ENCODE data around the gene WDR77. TPM values are rescaled to one million over a fixed set of nuclear protein-coding genes. Genes with fewer than 3 reads are reported as not detected.

WDR77 gene
- total RNA-seq, 2 experiments from 2014 or later = 44.6 to 48.4 TPM

- DNase-seq = no peak
- Mint-ChIP-seq H3K27me3 (no peaks in the 10 kb centered on the region), H3K9me3 (no peaks in the 10 kb centered on the region), H3K36me3 (peaks cover 35% of the 10 kb centered on the region), H3K4me1 (ENCODE audit: low read depth) (peaks cover 74% of the 10 kb centered on the region), H3K4me3 (peak overlapping the region; percentile 100), H3K27ac (peak overlapping the region; percentile 94)
- ChIA-PET CTCF (no interaction called here), POLR2A (interaction anchor here (1.4 kb wide), 1 partner anchor 11 kb away, joined by 3 read pairs; no protein-coding TSS in a partner anchor)
- intact Hi-C loops (cut with micrococcal nuclease) = no loop called here
These were observed 1.1 kb upstream of the WDR77 start for GRCh38 chr1:111450185-111450584.

- ChIA-PET CTCF (interaction anchor here (0.6 to 3.1 kb wide), 6 partner anchors 44 to 305 kb away, joined by 3 to 11 read pairs (median 7); no protein-coding TSS in a partner anchor), POLR2A (interaction anchor here (1.4 to 1.6 kb wide), 2 partner anchors 11 to 47 kb away, joined by 3 read pairs; no protein-coding TSS in a partner anchor)
- intact Hi-C loops (cut with micrococcal nuclease) = loop anchor here (1.0 to 10.0 kb wide), 8 partner anchors 22 to 1111 kb away; partner anchors contain the start of genes CD53, CEPT1, DDX20 and DENND2D
- no peaks in the 10 kb centered on the region for H3K9me3 Mint-ChIP-seq
- H3K36me3 Mint-ChIP-seq = peaks cover 31% of the 10 kb centered on the region
- no peak for DNase-seq
- peak overlapping the region; percentile 94 for H3K27ac Mint-ChIP-seq
- no peaks in the 10 kb centered on the region for H3K27me3 Mint-ChIP-seq
- peaks cover 74% of the 10 kb centered on the region for H3K4me1 Mint-ChIP-seq (ENCODE audit: low read depth)
- H3K4me3 Mint-ChIP-seq = peak overlapping the region; percentile 100
These were observed 604 bp upstream of the WDR77 start for GRCh38 chr1:111449703-111450017.

- H3K27ac Mint-ChIP-seq = peak overlapping the region; percentile 94
- peaks cover 72% of the 10 kb centered on the region for H3K4me1 Mint-ChIP-seq (ENCODE audit: low read depth)
- no peaks in the 10 kb centered on the region for H3K9me3 Mint-ChIP-seq
- peaks cover 35% of the 10 kb centered on the region for H3K36me3 Mint-ChIP-seq
- POLR2A ChIA-PET = interaction anchor here (0.5 to 1.7 kb wide), 7 partner anchors 10 to 1062 kb away, joined by 3 to 5 read pairs (median 4); no protein-coding TSS in a partner anchor
- intact Hi-C loops (cut with micrococcal nuclease) = loop anchor here (2.0 to 10.0 kb wide), 6 partner anchors 58 to 1110 kb away; partner anchors contain the start of genes CD53, CEPT1, DENND2D and DRAM2
- CTCF ChIA-PET = interaction anchor here (0.7 to 3.1 kb wide), 13 partner anchors 8 to 321 kb away, joined by 3 to 11 read pairs (median 5); no protein-coding TSS in a partner anchor
- H3K4me3 Mint-ChIP-seq = peak overlapping the region; percentile 100
- DNase-seq = peak; percentile 50
- H3K27me3 Mint-ChIP-seq = no peaks in the 10 kb centered on the region
These were observed 556 bp downstream of the WDR77 start for GRCh38 chr1:111448482-111448917.

GRCh38 chr1:111446967-111447892 is 1.8 kb downstream of the WDR77 start:
- intact Hi-C loops (cut with micrococcal nuclease) = loop anchor here (5.0 to 10.0 kb wide), 3 partner anchors 245 to 572 kb away; partner anchors contain the start of genes CD53, CEPT1, DENND2D and DRAM2
- Mint-ChIP-seq H3K36me3 (peaks cover 48% of the 10 kb centered on the region), H3K4me3 (peak overlapping the region; percentile 100), H3K4me1 (ENCODE audit: low read depth) (peaks cover 72% of the 10 kb centered on the region), H3K27ac (peak overlapping the region; percentile 94), H3K9me3 (no peaks in the 10 kb centered on the region), H3K27me3 (no peaks in the 10 kb centered on the region)
- no peak for DNase-seq
- CTCF ChIA-PET = interaction anchor here (1.0 to 3.1 kb wide), 11 partner anchors 10 to 322 kb away, joined by 3 to 11 read pairs (median 5); no protein-coding TSS in a partner anchor
- POLR2A ChIA-PET = interaction anchor here (0.6 to 1.7 kb wide), 7 partner anchors 9 to 813 kb away, joined by 3 to 5 read pairs (median 3); no protein-coding TSS in a partner anchor

- Mint-ChIP-seq H3K27me3 (no peaks in the 10 kb centered on the region), H3K27ac (peak overlapping the region; percentile 94), H3K36me3 (peaks cover 51% of the 10 kb centered on the region), H3K4me1 (ENCODE audit: low read depth) (peaks cover 73% of the 10 kb centered on the region), H3K9me3 (no peaks in the 10 kb centered on the region), H3K4me3 (peak overlapping the region; percentile 100)
- intact Hi-C loops (cut with micrococcal nuclease) = loop anchor here (5.0 to 10.0 kb wide), 3 partner anchors 244 to 572 kb away; partner anchors contain the start of genes CD53, CEPT1, DENND2D and DRAM2
- ChIA-PET POLR2A (no interaction called here), CTCF (interaction anchor here (0.8 to 1.6 kb wide), 3 partner anchors 248 to 301 kb away, joined by 3 to 4 read pairs (median 3); no protein-coding TSS in a partner anchor)
- no peak for DNase-seq
These were observed 2.5 kb downstream of the WDR77 start for GRCh38 chr1:111446546-111446945.

- no peak for DNase-seq
- POLR2A ChIA-PET = no interaction called here
- CTCF ChIA-PET = interaction anchor here (1.0 kb wide), 1 partner anchor 303 kb away, joined by 3 read pairs; no protein-coding TSS in a partner anchor
- intact Hi-C loops (cut with micrococcal nuclease) = loop anchor here (5.0 to 10.0 kb wide), 2 partner anchors 42 to 569 kb away; partner anchors contain the start of gene CD53
- Mint-ChIP-seq H3K4me3 (no peak overlapping the region), H3K36me3 (peaks cover 53% of the 10 kb centered on the region), H3K9me3 (no peaks in the 10 kb centered on the region), H3K27ac (peak overlapping the region; percentile 24), H3K27me3 (no peaks in the 10 kb centered on the region), H3K4me1 (ENCODE audit: low read depth) (peaks cover 63% of the 10 kb centered on the region)
These were observed 5.0 kb downstream of the WDR77 start for GRCh38 chr1:111444031-111444430.

- peaks cover 54% of the 10 kb centered on the region for H3K4me1 Mint-ChIP-seq (ENCODE audit: low read depth)
- peaks cover 63% of the 10 kb centered on the region for H3K36me3 Mint-ChIP-seq
- H3K27me3 Mint-ChIP-seq = no peaks in the 10 kb centered on the region
- H3K27ac Mint-ChIP-seq = peak overlapping the region; percentile 63
- ChIA-PET CTCF (interaction anchor here (0.6 to 2.0 kb wide), 10 partner anchors 35 to 327 kb away, joined by 3 to 9 read pairs (median 4); no protein-coding TSS in a partner anchor), POLR2A (no interaction called here)
- H3K9me3 Mint-ChIP-seq = no peaks in the 10 kb centered on the region
- intact Hi-C loops (cut with micrococcal nuclease) = loop anchor here (5.0 to 10.0 kb wide), 2 partner anchors 40 to 568 kb away; partner anchors contain the start of gene CD53
- DNase-seq = peak; percentile 49
- H3K4me3 Mint-ChIP-seq = no peak overlapping the region
These were observed 6.6 kb downstream of the WDR77 start for GRCh38 chr1:111442457-111442856.

- Mint-ChIP-seq H3K4me3 (no peak overlapping the region), H3K27ac (peak overlapping the region; percentile 63), H3K27me3 (no peaks in the 10 kb centered on the region), H3K4me1 (ENCODE audit: low read depth) (peaks cover 46% of the 10 kb centered on the region), H3K9me3 (no peaks in the 10 kb centered on the region), H3K36me3 (peaks cover 63% of the 10 kb centered on the region)
- CTCF ChIA-PET = interaction anchor here (0.6 to 2.0 kb wide), 14 partner anchors 15 to 326 kb away, joined by 3 to 9 read pairs (median 4); partner anchors contain the start of gene OVGP1
- intact Hi-C loops (cut with micrococcal nuclease) = loop anchor here (5.0 to 10.0 kb wide), 2 partner anchors 39 to 567 kb away; partner anchors contain the start of gene CD53
- DNase-seq = peak; percentile 75
- POLR2A ChIA-PET = no interaction called here
These were observed 7.4 kb downstream of the WDR77 start for GRCh38 chr1:111441573-111442192.

- no peak overlapping the region for H3K4me3 Mint-ChIP-seq
- H3K9me3 Mint-ChIP-seq = no peaks in the 10 kb centered on the region
- H3K27ac Mint-ChIP-seq = no peak overlapping the region
- CTCF ChIA-PET = interaction anchor here (0.6 to 2.7 kb wide), 8 partner anchors 9 to 409 kb away, joined by 3 to 8 read pairs (median 4); partner anchors contain the start of genes ATP5PB and WDR77
- DNase-seq = no peak
- H3K4me1 Mint-ChIP-seq (ENCODE audit: low read depth) = peaks cover 31% of the 10 kb centered on the region
- intact Hi-C loops (cut with micrococcal nuclease) = loop anchor here (5.0 to 10.0 kb wide), 2 partner anchors 37 to 565 kb away; partner anchors contain the start of gene CD53
- POLR2A ChIA-PET = interaction anchor here (0.6 kb wide), 1 partner anchor 207 kb away, joined by 3 read pairs; no protein-coding TSS in a partner anchor
- H3K36me3 Mint-ChIP-seq = peaks cover 56% of the 10 kb centered on the region
- no peaks in the 10 kb centered on the region for H3K27me3 Mint-ChIP-seq
These were observed 9.3 kb downstream of the WDR77 start for GRCh38 chr1:111439461-111440351.

- DNase-seq = no peak
- Mint-ChIP-seq H3K9me3 (no peaks in the 10 kb centered on the region), H3K27me3 (no peaks in the 10 kb centered on the region), H3K27ac (no peak overlapping the region), H3K4me3 (no peak overlapping the region), H3K36me3 (peaks cover 31% of the 10 kb centered on the region), H3K4me1 (ENCODE audit: low read depth) (peaks cover 6% of the 10 kb centered on the region)
- intact Hi-C loops (cut with micrococcal nuclease) = no loop called here
- POLR2A ChIA-PET = no interaction called here
- CTCF ChIA-PET = interaction anchor here (0.7 to 2.7 kb wide), 3 partner anchors 11 to 214 kb away, joined by 3 to 8 read pairs (median 3); no protein-coding TSS in a partner anchor
These were observed 12.3 kb downstream of the WDR77 start for GRCh38 chr1:111436726-111437125.
